IMR-90 (cell line): ENCODE results near the gene SLC9A7. TPM values are rescaled to one million over a fixed set of nuclear protein-coding genes. Genes with fewer than 3 reads are reported as not detected.

Experiments
- ATAC-seq: fragments of 200-7000 bp; cut with Tn5 transposase; 2 replicates; pipeline ENCODE4 v1.9.1; 2020; ENCODE audit warnings: low read depth, mild to moderate bottlenecking, moderate library complexity
- BruUV-seq: library from RNA; stranded (reverse); fragments of 400-500 nt; replicated peaks from 2 replicates; lab custom pipeline; 2021; lab: Mats Ljungman, UMichigan
- CTCF ChIA-PET: fragments of 300-600 bp; formaldehyde crosslinking; extraction: SDS; loops from one replicate; lab custom pipeline; 2021; ENCODE audit warnings: antibody characterized with exemption; lab: Yijun Ruan, JAX
- POLR2A ChIA-PET: fragments of 300-600 bp; sonication (Branson Sonifier 250); formaldehyde crosslinking; loops from one replicate; lab custom pipeline; 2022; ENCODE audit warnings: antibody characterized with exemption; ENCODE audit not compliant: unreplicated experiment; lab: Charles Lee
- DNase-seq: peaks from one replicate; pipeline ENCODE4 v3.0.0; 2013
- H2AFZ ChIP-seq: replicated peaks from 2 replicates; pipeline ENCODE3; 2013; ENCODE audit warnings: low read length, mild to moderate bottlenecking; ENCODE audit not compliant: poor library complexity
- H2AK5ac ChIP-seq: 2 replicates; pipeline ENCODE4 v1.6.1; 2013; ENCODE audit warnings: low read depth, low read length, inconsistent platforms
- H2AK9ac ChIP-seq: replicated peaks from 2 replicates; pipeline ENCODE3; 2013; ENCODE audit warnings: mild to moderate bottlenecking, low read depth, low read length, moderate library complexity; ENCODE audit not compliant: poor library complexity
- H2BK120ac ChIP-seq: 2 replicates; pipeline ENCODE4 v1.6.1; 2013; ENCODE audit warnings: low read depth, low read length, inconsistent platforms
- H2BK15ac ChIP-seq: 3 replicates; pipeline ENCODE4 v1.6.1; 2013; ENCODE audit warnings: low read depth, low read length, inconsistent platforms
- H2BK20ac ChIP-seq: 2 replicates; pipeline ENCODE4 v1.6.1; 2013; ENCODE audit warnings: low read depth, mild to moderate bottlenecking, inconsistent platforms, low read length, moderate library complexity
- H2BK5ac ChIP-seq: 2 replicates; pipeline ENCODE4 v1.6.1; 2013; ENCODE audit warnings: mild to moderate bottlenecking, low read depth, low read length, inconsistent platforms; ENCODE audit not compliant: poor library complexity, severe bottlenecking
- H3K14ac ChIP-seq: replicated peaks from 2 replicates; pipeline ENCODE4 v1.6.1; 2013; ENCODE audit warnings: low read depth, low read length, inconsistent platforms
- H3K18ac ChIP-seq: 2 replicates; pipeline ENCODE4 v1.6.1; 2013; ENCODE audit warnings: low read depth, low read length, control low read depth
- H3K23ac ChIP-seq: 2 replicates; pipeline ENCODE4 v1.6.1; 2013; ENCODE audit warnings: low read depth, low read length, inconsistent platforms
- H3K27ac ChIP-seq: 2 replicates; pipeline ENCODE4 v1.5.1; 2013; ENCODE audit warnings: mild to moderate bottlenecking, control low read depth, low read length; ENCODE audit not compliant: insufficient read depth
- H3K27me3 ChIP-seq: 2 replicates; pipeline ENCODE4 v1.6.1; 2013; ENCODE audit warnings: low read length; ENCODE audit not compliant: control insufficient read depth, insufficient read depth
- H3K36me3 ChIP-seq: 2 replicates; pipeline ENCODE4 v1.6.1; 2013; ENCODE audit warnings: low read length, mixed read lengths; ENCODE audit not compliant: control insufficient read depth, insufficient read depth
- H3K4ac ChIP-seq: 2 replicates; pipeline ENCODE4 v1.6.1; 2013; ENCODE audit warnings: low read depth, low read length, inconsistent platforms
- H3K4me1 ChIP-seq: 2 replicates; pipeline ENCODE4 v1.6.1; 2013; ENCODE audit warnings: low read length, mixed read lengths; ENCODE audit not compliant: control insufficient read depth, insufficient read depth
- H3K4me2 ChIP-seq: 2 replicates; pipeline ENCODE4 v1.6.1; 2013; ENCODE audit warnings: low read depth, mild to moderate bottlenecking, control low read depth, low read length, moderate library complexity
- H3K4me3 ChIP-seq: 2 replicates; pipeline ENCODE4 v1.5.1; 2013; ENCODE audit warnings: low read depth, mild to moderate bottlenecking, control low read depth, low read length, moderate library complexity; ENCODE audit not compliant: insufficient read depth
- H3K56ac ChIP-seq: 2 replicates; pipeline ENCODE4 v1.6.1; 2013; ENCODE audit warnings: low read length, inconsistent platforms; ENCODE audit not compliant: insufficient read depth; ENCODE audit errors: extremely low read depth
- H3K79me1 ChIP-seq, 2 experiments: 2 replicates each; pipeline ENCODE4 v1.6.1; 2013; ENCODE audit warnings: low read length in 2 of 2, inconsistent platforms in 1 of 2, low read depth in 1 of 2
- H3K9ac ChIP-seq: 2 replicates; pipeline ENCODE4 v1.6.1; 2013; ENCODE audit warnings: low read depth, low read length, control low read depth
- H3K9me1 ChIP-seq: 2 replicates; pipeline ENCODE4 v1.6.1; 2013; ENCODE audit warnings: low read length, inconsistent platforms; ENCODE audit not compliant: insufficient read depth
- H3K9me3 ChIP-seq: 2 replicates; pipeline ENCODE4 v1.6.1; 2013; ENCODE audit warnings: low read length; ENCODE audit not compliant: control insufficient read depth, insufficient read depth
- H4K20me1 ChIP-seq: 2 replicates; pipeline ENCODE4 v1.6.1; 2013; ENCODE audit warnings: low read length, inconsistent platforms; ENCODE audit not compliant: insufficient read depth
- H4K5ac ChIP-seq: 2 replicates; pipeline ENCODE4 v1.6.1; 2013; ENCODE audit warnings: mild to moderate bottlenecking, low read depth, low read length, control low read depth
- H4K8ac ChIP-seq, 2 experiments: 2 replicates each; pipeline ENCODE4 v1.6.1; 2013; ENCODE audit warnings: low read depth in 2 of 2, low read length in 2 of 2, control low read depth in 1 of 2, inconsistent platforms in 1 of 2
- H4K91ac ChIP-seq: 2 replicates; pipeline ENCODE4 v1.6.1; 2013; ENCODE audit warnings: low read depth, low read length, inconsistent platforms; ENCODE audit not compliant: insufficient read depth
- BHLHE40 ChIP-seq: fragments of 150-350 bp; IDR thresholded peaks from 2 replicates; pipeline ENCODE4 v1.6.1; 2016; ENCODE audit warnings: mild to moderate bottlenecking, low read depth, low read length
- CEBPB ChIP-seq: IDR thresholded peaks from 2 replicates; pipeline ENCODE4 v1.6.1; 2012; ENCODE audit warnings: low read depth, low read length, improper control_type of control experiment
- CHD1 ChIP-seq: IDR thresholded peaks from 2 replicates; pipeline ENCODE4 v1.6.1; 2012; ENCODE audit warnings: low read depth, low read length, improper control_type of control experiment
- CTCF ChIP-seq: conservative IDR thresholded peaks from 2 replicates; pipeline ENCODE4 v1.5.1; 2012; ENCODE audit warnings: mild to moderate bottlenecking, low read depth, low read length, improper control_type of control experiment
- ELK1 ChIP-seq: fragments of 150-350 bp; IDR thresholded peaks from 2 replicates; pipeline ENCODE4 v1.6.1; 2016; ENCODE audit warnings: low read depth, mild to moderate bottlenecking, low read length, moderate library complexity, borderline replicate concordance
- FOS ChIP-seq: fragments of 150-350 bp; IDR thresholded peaks from 2 replicates; pipeline ENCODE4 v1.6.1; 2016; ENCODE audit warnings: low read depth, low read length
- MAFK ChIP-seq: IDR thresholded peaks from 2 replicates; pipeline ENCODE4 v1.6.1; 2012; ENCODE audit warnings: low read depth, low read length, improper control_type of control experiment
- MAZ ChIP-seq: IDR thresholded peaks from 2 replicates; pipeline ENCODE4 v1.6.1; 2012; ENCODE audit warnings: low read depth, mild to moderate bottlenecking, low read length, improper control_type of control experiment, moderate library complexity, borderline replicate concordance
- MXI1 ChIP-seq: IDR thresholded peaks from 2 replicates; pipeline ENCODE4 v1.6.1; 2012; ENCODE audit warnings: low read depth, mild to moderate bottlenecking, low read length, moderate library complexity, borderline replicate concordance
- NFE2L2 ChIP-seq: fragments of 150-350 bp; IDR thresholded peaks from 2 replicates; pipeline ENCODE4 v1.6.1; 2016; ENCODE audit warnings: low read depth, mild to moderate bottlenecking, low read length
- POLR2A ChIP-seq: IDR thresholded peaks from 2 replicates; pipeline ENCODE4 v1.6.1; 2012; ENCODE audit warnings: mild to moderate bottlenecking, low read depth, low read length
- RAD21 ChIP-seq: IDR thresholded peaks from 2 replicates; pipeline ENCODE4 v1.6.1; 2012; ENCODE audit warnings: low read length, improper control_type of control experiment
- RCOR1 ChIP-seq: IDR thresholded peaks from 2 replicates; pipeline ENCODE4 v1.6.1; 2012; ENCODE audit warnings: mild to moderate bottlenecking, low read length, improper control_type of control experiment; ENCODE audit not compliant: insufficient replicate concordance
- RFX5 ChIP-seq: IDR thresholded peaks from 2 replicates; pipeline ENCODE4 v1.8.0; 2012; ENCODE audit warnings: low read depth, mild to moderate bottlenecking, low read length, moderate library complexity
- SMC3 ChIP-seq: fragments of 150-350 bp; IDR thresholded peaks from 2 replicates; pipeline ENCODE4 v1.6.1; 2016; ENCODE audit warnings: low read depth, mild to moderate bottlenecking, antibody characterized with exemption, low read length, moderate library complexity
- WGBS, 2 experiments: methylation state at CpG; one replicate each; pipeline versions ENCODE4 v1.1.5 to v1.1.7; 2013; ENCODE audit warnings: missing lambda C conversion rate in 2 of 2; ENCODE audit not compliant: insufficient read length in 1 of 2; ENCODE audit errors: extremely low coverage in 2 of 2; 5-methylcytosine and 5-hydroxymethylcytosine counted together
- dilution Hi-C: fragments of 300-500 bp; cut with HindIII; formaldehyde crosslinking; loops from one replicate; pipeline ENCODE4 v1.14.3; 2018; ENCODE audit warnings: low sequenced_read_pairs; ENCODE audit not compliant: unreplicated experiment
- in situ Hi-C: fragments of 300-500 bp; cut with MboI; formaldehyde crosslinking; loops from 3 replicates; pipeline ENCODE4 v1.14.3; 2019; ENCODE audit warnings: low sequenced_read_pairs, inconsistent platforms, mixed read lengths
- intact Hi-C: fragments of 100-400 bp; cut with micrococcal nuclease; formaldehyde crosslinking; loops from 2 replicates; pipeline ENCODE4 v1.10.0; 2022
- polyA plus RNA-seq, 3 experiments: library from polyadenylated mRNA; depleted of rRNA; stranded (reverse); fragments of >200 nt; gene quantifications; 2 replicates each; pipeline ENCODE4 v1.2.3, GENCODE V29; 2012; ENCODE audit warnings: low replicate concordance in 1 of 3
- total RNA-seq: library from RNA; depleted of rRNA; stranded (reverse); fragments of >200 nt; gene quantifications from 2 replicates; pipeline ENCODE4 v1.2.3, GENCODE V29; 2012
- TF ChIP-seq, protein P1 (sequence below): fragments of 150-350 bp; IDR thresholded peaks from 2 replicates; pipeline ENCODE4 v1.6.1; 2017; ENCODE audit warnings: mild to moderate bottlenecking, antibody characterized with exemption, low read length, low read depth

The SLC9A7 gene
- total and polyA plus RNA-seq, 2 of the 4 experiments (the other 2 are of a cell fraction): 14.4 to 76.4 TPM

DNA sequence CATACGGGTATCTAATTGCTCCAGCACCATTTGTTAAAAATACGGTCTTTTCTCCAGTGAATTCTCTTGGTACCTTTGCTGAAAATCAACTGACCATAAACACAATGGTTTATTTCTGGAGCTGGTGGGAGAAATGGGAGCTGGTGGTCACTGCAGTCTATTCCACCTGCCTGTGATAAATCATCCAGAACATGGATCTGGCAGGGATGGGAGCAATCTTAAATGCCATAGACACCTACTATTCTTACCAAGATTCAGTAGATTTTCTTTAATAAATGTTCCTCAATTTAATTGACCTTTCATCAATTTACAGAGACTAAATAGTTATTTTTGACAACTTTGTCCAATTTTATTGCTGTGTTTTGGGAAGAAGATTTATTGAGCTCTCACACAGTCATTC, 68.1 kb downstream of the SLC9A7 start:
- ATAC-seq (no peak), DNase-seq (no peak)
- in situ Hi-C loops: no loop called here
- peaks cover 0 to 3% of the 10 kb centered on the region in 2 experiments; a peak in 1 of 4 replicates for H3K79me1 ChIP-seq
- no peak overlapping the region for H2AK5ac ChIP-seq
- no peaks in the 10 kb centered on the region for H3K27me3 ChIP-seq
- intact Hi-C loops: no loop called here
- BruUV-seq: no TSS peak
- H3K4me3 ChIP-seq: no peak overlapping the region
- no peak overlapping the region for H3K56ac ChIP-seq
- no peak overlapping the region for H2BK20ac ChIP-seq
- dilution Hi-C loops: no loop called here
- no peak overlapping the region for H2AK9ac ChIP-seq
- no peak for TF ChIP-seq SMC3
- TF ChIP-seq CEBPB: no peak
- no peak for TF ChIP-seq RFX5
- TF ChIP-seq NFE2L2: no peak
- no peak for TF ChIP-seq MAZ
- TF ChIP-seq FOS: no peak
- no peak for TF ChIP-seq CTCF
- TF ChIP-seq RAD21: no peak
- no peak for TF ChIP-seq ELK1
- TF ChIP-seq BHLHE40: no peak
- TF ChIP-seq RCOR1: no peak
- no peak for TF ChIP-seq MAFK
- no peak for TF ChIP-seq MXI1
- TF ChIP-seq POLR2A: no peak
- TF ChIP-seq, protein P1, sequence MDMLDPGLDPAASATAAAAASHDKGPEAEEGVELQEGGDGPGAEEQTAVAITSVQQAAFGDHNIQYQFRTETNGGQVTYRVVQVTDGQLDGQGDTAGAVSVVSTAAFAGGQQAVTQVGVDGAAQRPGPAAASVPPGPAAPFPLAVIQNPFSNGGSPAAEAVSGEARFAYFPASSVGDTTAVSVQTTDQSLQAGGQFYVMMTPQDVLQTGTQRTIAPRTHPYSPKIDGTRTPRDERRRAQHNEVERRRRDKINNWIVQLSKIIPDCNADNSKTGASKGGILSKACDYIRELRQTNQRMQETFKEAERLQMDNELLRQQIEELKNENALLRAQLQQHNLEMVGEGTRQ: no peak
- TF ChIP-seq CHD1: no peak
- H2AFZ ChIP-seq: no peak overlapping the region
- H4K8ac ChIP-seq: no peak overlapping the region
- H2BK120ac ChIP-seq: no peak overlapping the region
- no peaks in the 10 kb centered on the region for H3K4me1 ChIP-seq
- WGBS, 2 experiments: no CpG with 5 or more reads among the region's 2 CpGs
- H2BK15ac ChIP-seq: no peak overlapping the region
- no peaks in the 10 kb centered on the region for H3K36me3 ChIP-seq
- POLR2A ChIA-PET: no interaction called here
- H3K23ac ChIP-seq: no peak overlapping the region
- H3K27ac ChIP-seq: no peak overlapping the region
- no peak overlapping the region for H3K14ac ChIP-seq
- H4K20me1 ChIP-seq: peaks cover 3% of the 10 kb centered on the region; the same call in 1 of the 2 replicates
- H4K91ac ChIP-seq: no peak overlapping the region
- H3K9me3 ChIP-seq: no peaks in the 10 kb centered on the region
- no peak overlapping the region for H4K5ac ChIP-seq
- H3K9ac ChIP-seq: no peak overlapping the region
- H3K18ac ChIP-seq: no peak overlapping the region
- no peak overlapping the region for H3K4me2 ChIP-seq
- CTCF ChIA-PET: no interaction called here
- no peak overlapping the region for H3K4ac ChIP-seq
- no peak overlapping the region for H2BK5ac ChIP-seq
- peaks cover 3% of the 10 kb centered on the region; the same call in 1 of the 2 replicates for H3K9me1 ChIP-seq
